ENCODE measurements around the gene MGST1.

MGST1 gene

GRCh38 chr12:16310934-16311333, 36.5 kb upstream of the MGST1 start:
- H3K36me3 ChIP-seq (ENCODE audit: insufficient read depth, low read length) = no peaks in the 10 kb centered on the region
- H3K4me1 ChIP-seq (ENCODE audit: insufficient read depth, low read length, poor library complexity, severe bottlenecking) = no peaks in the 10 kb centered on the region
- H3F3A ChIP-seq (ENCODE audit: low read depth) = no peaks in the 10 kb centered on the region
- H3K27me3 ChIP-seq (ENCODE audit: insufficient read depth, low read length, poor library complexity, severe bottlenecking) = no peaks in the 10 kb centered on the region
- no peaks in the 10 kb centered on the region for H3K79me2 ChIP-seq (ENCODE audit: insufficient read depth, low read length)
- no peak for TF ChIP-seq EZH2phosphoT487 (IDR thresholded peaks at IDR 0.05; ENCODE audit: borderline replicate concordance)
- no peak for TF ChIP-seq CTCF (conservative IDR thresholded peaks at IDR 0.05; ENCODE audit: low read length)
- H3K9me3 ChIP-seq (ENCODE audit: insufficient read depth, low read depth, low read length) = no peaks in the 10 kb centered on the region
- no peaks in the 10 kb centered on the region for H4K20me1 ChIP-seq (ENCODE audit: insufficient read depth, low read length, poor library complexity, severe bottlenecking)
- H3K9me2 ChIP-seq (replicated peaks; ENCODE audit: low read depth, low read length) = no peaks in the 10 kb centered on the region
- H2AFZ ChIP-seq (ENCODE audit: low read length) = no peak overlapping the region
- no peak overlapping the region for H3K4me2 ChIP-seq (ENCODE audit: low read depth, low read length, poor library complexity, severe bottlenecking)
- H3K4me3 ChIP-seq (ENCODE audit: low read length, poor library complexity, severe bottlenecking) = no peak overlapping the region
- no peak overlapping the region for H3K9ac ChIP-seq (ENCODE audit: low read depth, low read length, poor library complexity, severe bottlenecking)

- Histone ChIP-seq H3K9me3 (ENCODE audit: insufficient read depth, low read depth, low read length) (no peaks in the 10 kb centered on the region), H3K9me2 (replicated peaks; ENCODE audit: low read depth, low read length) (no peaks in the 10 kb centered on the region), H3K9ac (ENCODE audit: low read depth, low read length, poor library complexity, severe bottlenecking) (no peak overlapping the region), H3K4me1 (ENCODE audit: insufficient read depth, low read length, poor library complexity, severe bottlenecking) (no peaks in the 10 kb centered on the region), H3F3A (ENCODE audit: low read depth) (no peaks in the 10 kb centered on the region), H3K79me2 (ENCODE audit: insufficient read depth, low read length) (no peaks in the 10 kb centered on the region), H3K4me2 (ENCODE audit: low read depth, low read length, poor library complexity, severe bottlenecking) (no peak overlapping the region), H4K20me1 (ENCODE audit: insufficient read depth, low read length, poor library complexity, severe bottlenecking) (no peaks in the 10 kb centered on the region), H3K36me3 (ENCODE audit: insufficient read depth, low read length) (no peaks in the 10 kb centered on the region), H2AFZ (ENCODE audit: low read length) (no peak overlapping the region), H3K4me3 (ENCODE audit: low read length, poor library complexity, severe bottlenecking) (no peak overlapping the region), H3K27me3 (ENCODE audit: insufficient read depth, low read length, poor library complexity, severe bottlenecking) (no peaks in the 10 kb centered on the region)
- TF ChIP-seq EZH2phosphoT487 (IDR thresholded peaks at IDR 0.05; ENCODE audit: borderline replicate concordance) = no peak
- TF ChIP-seq CTCF (conservative IDR thresholded peaks at IDR 0.05; ENCODE audit: low read length) = no peak
These were observed 24.4 kb upstream of the MGST1 start for GRCh38 chr12:16323010-16323409.

GRCh38 chr12:16323638-16324037, 23.8 kb upstream of the MGST1 start:
- Histone ChIP-seq H3K4me3 (ENCODE audit: low read length, poor library complexity, severe bottlenecking) (no peak overlapping the region), H3K36me3 (ENCODE audit: insufficient read depth, low read length) (no peaks in the 10 kb centered on the region), H4K20me1 (ENCODE audit: insufficient read depth, low read length, poor library complexity, severe bottlenecking) (no peaks in the 10 kb centered on the region), H3K9me3 (ENCODE audit: insufficient read depth, low read depth, low read length) (no peaks in the 10 kb centered on the region), H3K9me2 (replicated peaks; ENCODE audit: low read depth, low read length) (no peaks in the 10 kb centered on the region), H2AFZ (ENCODE audit: low read length) (no peak overlapping the region), H3K4me2 (ENCODE audit: low read depth, low read length, poor library complexity, severe bottlenecking) (no peak overlapping the region), H3F3A (ENCODE audit: low read depth) (no peaks in the 10 kb centered on the region), H3K27me3 (ENCODE audit: insufficient read depth, low read length, poor library complexity, severe bottlenecking) (no peaks in the 10 kb centered on the region), H3K9ac (ENCODE audit: low read depth, low read length, poor library complexity, severe bottlenecking) (no peak overlapping the region), H3K79me2 (ENCODE audit: insufficient read depth, low read length) (no peaks in the 10 kb centered on the region), H3K4me1 (ENCODE audit: insufficient read depth, low read length, poor library complexity, severe bottlenecking) (no peaks in the 10 kb centered on the region)
- TF ChIP-seq EZH2phosphoT487 (IDR thresholded peaks at IDR 0.05; ENCODE audit: borderline replicate concordance) (no peak), CTCF (conservative IDR thresholded peaks at IDR 0.05; ENCODE audit: low read length) (no peak)
